K562 (cell line): ENCODE results near the gene GATB.

Experiments used
- TF ChIP-seq, protein P1 (sequence below), 3 experiments: IDR thresholded peaks in 2 of 3; conservative IDR thresholded peaks in 1 of 3; 2 replicates each; pipeline ENCODE4 v1.5.1; 2011 to 2012; ENCODE audit warnings: low read length in 3 of 3, mild to moderate bottlenecking in 3 of 3, control low read depth in 2 of 3, improper control_type of control experiment in 1 of 3, inconsistent platforms in 1 of 3, low read depth in 1 of 3, mixed read lengths in 1 of 3, moderate library complexity in 1 of 3; ENCODE audit not compliant: insufficient read depth in 2 of 3
- TF ChIP-seq, protein P2 (sequence below), 2 experiments: IDR thresholded peaks; 2 replicates each; pipeline ENCODE4 v1.6.1; 2011; ENCODE audit warnings: borderline replicate concordance in 1 of 2, control low read depth in 1 of 2, low read depth in 1 of 2, low read length in 1 of 2, mild to moderate bottlenecking in 1 of 2, mixed read lengths in 1 of 2, moderate library complexity in 1 of 2; ENCODE audit not compliant: insufficient read depth in 1 of 2, insufficient read length in 1 of 2, poor library complexity in 1 of 2, severe bottlenecking in 1 of 2; ENCODE audit errors: extremely low read depth in 1 of 2

DNA sequence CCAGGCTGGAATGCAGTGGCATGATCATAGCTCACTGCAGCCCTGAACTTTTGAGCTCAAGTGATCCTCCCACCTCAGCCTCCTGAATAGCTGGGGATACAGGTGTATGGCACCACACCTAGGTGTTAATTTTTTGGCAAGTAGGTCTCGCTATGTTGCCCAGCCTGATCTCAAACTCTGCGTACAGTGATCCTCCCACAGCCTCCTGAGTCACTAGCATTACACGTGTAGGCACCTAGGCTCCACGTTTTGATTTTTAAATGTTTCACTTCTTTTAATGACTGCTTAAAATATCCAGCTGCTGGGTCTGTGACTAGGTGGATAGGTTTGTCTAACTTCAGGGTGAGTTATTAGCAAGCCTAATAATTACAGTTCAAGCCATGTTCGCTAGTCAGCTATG, 44.5 kb downstream of the GATB start:
- TF ChIP-seq, protein P1, sequence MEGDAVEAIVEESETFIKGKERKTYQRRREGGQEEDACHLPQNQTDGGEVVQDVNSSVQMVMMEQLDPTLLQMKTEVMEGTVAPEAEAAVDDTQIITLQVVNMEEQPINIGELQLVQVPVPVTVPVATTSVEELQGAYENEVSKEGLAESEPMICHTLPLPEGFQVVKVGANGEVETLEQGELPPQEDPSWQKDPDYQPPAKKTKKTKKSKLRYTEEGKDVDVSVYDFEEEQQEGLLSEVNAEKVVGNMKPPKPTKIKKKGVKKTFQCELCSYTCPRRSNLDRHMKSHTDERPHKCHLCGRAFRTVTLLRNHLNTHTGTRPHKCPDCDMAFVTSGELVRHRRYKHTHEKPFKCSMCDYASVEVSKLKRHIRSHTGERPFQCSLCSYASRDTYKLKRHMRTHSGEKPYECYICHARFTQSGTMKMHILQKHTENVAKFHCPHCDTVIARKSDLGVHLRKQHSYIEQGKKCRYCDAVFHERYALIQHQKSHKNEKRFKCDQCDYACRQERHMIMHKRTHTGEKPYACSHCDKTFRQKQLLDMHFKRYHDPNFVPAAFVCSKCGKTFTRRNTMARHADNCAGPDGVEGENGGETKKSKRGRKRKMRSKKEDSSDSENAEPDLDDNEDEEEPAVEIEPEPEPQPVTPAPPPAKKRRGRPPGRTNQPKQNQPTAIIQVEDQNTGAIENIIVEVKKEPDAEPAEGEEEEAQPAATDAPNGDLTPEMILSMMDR (IDR thresholded peaks at IDR 0.05 in 2 of 3, conservative IDR thresholded peaks at IDR 0.05 in 1 of 3; ENCODE audit: insufficient read depth in 2 of 3, low read depth in 1 of 3, low read length in 3 of 3), result no peak
- TF ChIP-seq, protein P2, sequence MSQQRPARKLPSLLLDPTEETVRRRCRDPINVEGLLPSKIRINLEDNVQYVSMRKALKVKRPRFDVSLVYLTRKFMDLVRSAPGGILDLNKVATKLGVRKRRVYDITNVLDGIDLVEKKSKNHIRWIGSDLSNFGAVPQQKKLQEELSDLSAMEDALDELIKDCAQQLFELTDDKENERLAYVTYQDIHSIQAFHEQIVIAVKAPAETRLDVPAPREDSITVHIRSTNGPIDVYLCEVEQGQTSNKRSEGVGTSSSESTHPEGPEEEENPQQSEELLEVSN (IDR thresholded peaks at IDR 0.05; ENCODE audit: borderline replicate concordance in 1 of 2, extremely low read depth in 1 of 2, insufficient read depth in 1 of 2, insufficient read length in 1 of 2, low read depth in 1 of 2, low read length in 1 of 2, poor library complexity in 1 of 2, severe bottlenecking in 1 of 2), result no peak
